Measurements from ENCODE around the gene AFMID. TPM values are rescaled to one million over a fixed set of nuclear protein-coding genes. Genes with fewer than 3 reads are reported as not detected.

AFMID gene
- total RNA-seq, 1 donor from 2014 or later, result 15.4 TPM

DNA sequence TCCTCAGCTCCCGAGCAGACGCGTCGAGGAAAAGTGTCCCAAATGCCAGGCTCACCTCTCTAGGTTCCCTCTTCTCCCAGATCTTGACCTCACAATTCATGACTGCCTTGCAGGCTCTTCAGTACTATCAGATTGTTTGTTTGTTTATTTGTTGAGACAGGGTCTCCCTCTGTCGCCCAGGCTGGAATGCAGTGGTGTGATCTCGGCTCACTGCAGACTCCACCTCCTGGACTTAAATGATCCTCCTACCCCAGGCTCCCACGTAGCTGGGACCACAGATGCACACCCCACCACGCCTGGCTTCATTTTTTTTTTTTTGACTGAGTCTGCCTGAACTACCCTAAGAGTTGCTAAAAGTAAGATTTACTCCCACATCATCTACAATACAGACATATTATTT, 60.1 kb downstream of the AFMID start:
- intact Hi-C loops (cut with micrococcal nuclease), result no loop called here
- ChIA-PET POLR2A (interaction anchor here (0.7 to 0.9 kb wide), 4 partner anchors 9 to 117 kb away, joined by 3 read pairs; no protein-coding TSS in a partner anchor), CTCF (no interaction called here)
- TF ChIP-seq, protein P1, sequence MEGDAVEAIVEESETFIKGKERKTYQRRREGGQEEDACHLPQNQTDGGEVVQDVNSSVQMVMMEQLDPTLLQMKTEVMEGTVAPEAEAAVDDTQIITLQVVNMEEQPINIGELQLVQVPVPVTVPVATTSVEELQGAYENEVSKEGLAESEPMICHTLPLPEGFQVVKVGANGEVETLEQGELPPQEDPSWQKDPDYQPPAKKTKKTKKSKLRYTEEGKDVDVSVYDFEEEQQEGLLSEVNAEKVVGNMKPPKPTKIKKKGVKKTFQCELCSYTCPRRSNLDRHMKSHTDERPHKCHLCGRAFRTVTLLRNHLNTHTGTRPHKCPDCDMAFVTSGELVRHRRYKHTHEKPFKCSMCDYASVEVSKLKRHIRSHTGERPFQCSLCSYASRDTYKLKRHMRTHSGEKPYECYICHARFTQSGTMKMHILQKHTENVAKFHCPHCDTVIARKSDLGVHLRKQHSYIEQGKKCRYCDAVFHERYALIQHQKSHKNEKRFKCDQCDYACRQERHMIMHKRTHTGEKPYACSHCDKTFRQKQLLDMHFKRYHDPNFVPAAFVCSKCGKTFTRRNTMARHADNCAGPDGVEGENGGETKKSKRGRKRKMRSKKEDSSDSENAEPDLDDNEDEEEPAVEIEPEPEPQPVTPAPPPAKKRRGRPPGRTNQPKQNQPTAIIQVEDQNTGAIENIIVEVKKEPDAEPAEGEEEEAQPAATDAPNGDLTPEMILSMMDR (IDR thresholded peaks at IDR 0.05), result no peak
- H3K36me3 Mint-ChIP-seq (ENCODE audit: low read depth), result no peaks in the 10 kb centered on the region
- no peak for ATAC-seq (ENCODE audit: low read depth)
- no peak overlapping the region for H3K27ac Mint-ChIP-seq
- no peak for DNase-seq
- no peaks in the 10 kb centered on the region for H3K9me3 Mint-ChIP-seq
- no peak overlapping the region for H3K4me3 Mint-ChIP-seq
- peaks cover 34% of the 10 kb centered on the region for H3K4me1 Mint-ChIP-seq
- H3K27me3 Mint-ChIP-seq, result no peaks in the 10 kb centered on the region

DNA sequence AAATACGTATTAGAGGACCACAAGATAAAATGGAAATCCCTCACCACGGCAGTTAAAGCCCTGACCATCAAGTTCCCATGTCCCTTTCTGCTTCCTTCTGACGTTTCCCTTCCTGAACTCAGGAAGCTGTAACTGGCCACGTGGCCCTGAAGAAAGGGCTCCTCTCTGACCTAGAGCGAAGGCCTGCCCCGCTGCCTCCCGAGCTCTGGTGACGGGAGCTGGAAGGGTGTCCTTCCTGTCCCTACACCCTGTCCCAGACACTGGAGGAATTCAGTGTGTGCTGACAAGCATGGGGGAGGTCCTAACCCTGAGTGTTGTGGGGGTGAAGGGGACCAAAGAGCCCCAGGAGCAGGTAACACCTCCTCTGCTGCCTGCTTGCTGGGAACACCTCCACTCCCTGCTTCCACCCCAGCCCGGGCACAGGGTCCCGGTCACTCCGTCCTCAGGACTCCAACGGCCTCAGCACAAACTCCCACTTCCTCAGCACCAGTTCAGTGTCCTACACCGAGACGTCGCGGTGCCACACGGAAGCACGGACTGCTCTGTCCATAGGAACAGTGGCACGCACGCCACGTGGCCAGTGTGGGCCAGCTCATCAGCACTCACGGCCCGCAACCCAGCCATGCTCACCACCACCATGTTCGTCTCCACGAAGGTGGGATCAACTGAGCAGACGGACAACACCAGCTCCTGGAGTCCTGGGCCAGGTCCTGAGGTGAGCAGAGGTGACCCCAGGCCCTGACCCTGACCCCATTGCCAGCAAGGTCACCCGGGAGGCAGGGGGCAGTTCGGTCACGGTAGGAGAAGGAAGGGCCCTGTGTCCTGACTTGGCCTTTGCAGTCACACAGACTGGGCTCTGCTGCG, 61.1 kb downstream of the AFMID start:
- CTCF ChIA-PET, result interaction anchor here (0.6 to 5.1 kb wide), 3 partner anchors 134 to 173 kb away, joined by 3 to 59 read pairs (median 3); no protein-coding TSS in a partner anchor
- DNase-seq (no peak), ATAC-seq (ENCODE audit: low read depth) (no peak)
- Mint-ChIP-seq H3K36me3 (ENCODE audit: low read depth) (no peaks in the 10 kb centered on the region), H3K9me3 (no peaks in the 10 kb centered on the region), H3K27ac (no peak overlapping the region), H3K4me3 (no peak overlapping the region), H3K27me3 (no peaks in the 10 kb centered on the region), H3K4me1 (peaks cover 33% of the 10 kb centered on the region)
- POLR2A ChIA-PET, result interaction anchor here (0.6 to 0.8 kb wide), 3 partner anchors 20 to 117 kb away, joined by 3 to 6 read pairs (median 5); no protein-coding TSS in a partner anchor
- TF ChIP-seq, protein P1 (IDR thresholded peaks at IDR 0.05), result no peak
- intact Hi-C loops (cut with micrococcal nuclease), result no loop called here

DNA sequence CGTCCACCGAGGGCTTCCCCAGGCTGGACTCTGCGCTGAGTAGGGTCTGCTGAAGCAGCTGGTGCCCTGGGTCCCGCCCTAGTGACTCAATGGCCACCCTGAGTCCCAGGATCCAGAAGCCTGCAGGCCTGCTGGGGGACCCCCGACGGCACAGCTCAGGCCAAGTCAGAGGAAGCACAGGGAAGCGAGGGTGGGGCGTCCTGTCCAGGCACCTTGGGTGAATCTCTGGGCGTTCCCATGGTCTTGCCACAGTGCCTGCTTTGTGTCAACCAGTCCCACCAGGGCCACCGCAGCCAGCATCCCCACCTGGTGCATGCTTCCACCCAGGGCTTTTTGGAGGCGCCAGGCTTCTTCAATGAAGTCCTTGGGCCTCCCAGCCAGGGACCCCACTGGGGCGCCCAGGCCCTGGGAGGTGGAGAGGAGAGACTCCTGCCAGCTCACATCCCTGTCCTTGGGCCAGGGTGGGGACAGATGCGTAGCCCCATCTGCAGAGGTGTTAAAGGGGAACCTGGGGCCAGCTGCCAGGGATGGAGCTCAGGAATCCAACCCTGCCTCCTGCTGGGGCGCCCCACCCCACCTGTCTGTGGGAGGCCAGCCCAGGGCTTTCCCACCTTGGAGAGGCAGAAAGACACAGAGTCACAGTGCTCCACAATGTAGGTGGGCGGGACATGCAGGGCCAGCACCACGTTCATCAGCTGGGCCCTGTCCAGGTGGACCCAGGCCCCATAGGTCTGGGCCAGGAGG, 62.1 kb downstream of the AFMID start:
- Mint-ChIP-seq H3K4me3 (no peak overlapping the region), H3K27ac (no peak overlapping the region), H3K4me1 (peaks cover 31% of the 10 kb centered on the region), H3K9me3 (no peaks in the 10 kb centered on the region), H3K27me3 (no peaks in the 10 kb centered on the region), H3K36me3 (ENCODE audit: low read depth) (no peaks in the 10 kb centered on the region)
- intact Hi-C loops (cut with micrococcal nuclease), result no loop called here
- ATAC-seq (ENCODE audit: low read depth) (no peak), DNase-seq (no peak)
- TF ChIP-seq, protein P1 (IDR thresholded peaks at IDR 0.05), result no peak
- ChIA-PET CTCF (interaction anchor here (1.7 to 5.1 kb wide), 5 partner anchors 87 to 172 kb away, joined by 4 to 59 read pairs (median 20); no protein-coding TSS in a partner anchor), POLR2A (interaction anchor here (0.6 to 2.5 kb wide), 6 partner anchors 21 to 137 kb away, joined by 3 to 6 read pairs (median 4); partner anchors contain the start of gene SOCS3)

DNA sequence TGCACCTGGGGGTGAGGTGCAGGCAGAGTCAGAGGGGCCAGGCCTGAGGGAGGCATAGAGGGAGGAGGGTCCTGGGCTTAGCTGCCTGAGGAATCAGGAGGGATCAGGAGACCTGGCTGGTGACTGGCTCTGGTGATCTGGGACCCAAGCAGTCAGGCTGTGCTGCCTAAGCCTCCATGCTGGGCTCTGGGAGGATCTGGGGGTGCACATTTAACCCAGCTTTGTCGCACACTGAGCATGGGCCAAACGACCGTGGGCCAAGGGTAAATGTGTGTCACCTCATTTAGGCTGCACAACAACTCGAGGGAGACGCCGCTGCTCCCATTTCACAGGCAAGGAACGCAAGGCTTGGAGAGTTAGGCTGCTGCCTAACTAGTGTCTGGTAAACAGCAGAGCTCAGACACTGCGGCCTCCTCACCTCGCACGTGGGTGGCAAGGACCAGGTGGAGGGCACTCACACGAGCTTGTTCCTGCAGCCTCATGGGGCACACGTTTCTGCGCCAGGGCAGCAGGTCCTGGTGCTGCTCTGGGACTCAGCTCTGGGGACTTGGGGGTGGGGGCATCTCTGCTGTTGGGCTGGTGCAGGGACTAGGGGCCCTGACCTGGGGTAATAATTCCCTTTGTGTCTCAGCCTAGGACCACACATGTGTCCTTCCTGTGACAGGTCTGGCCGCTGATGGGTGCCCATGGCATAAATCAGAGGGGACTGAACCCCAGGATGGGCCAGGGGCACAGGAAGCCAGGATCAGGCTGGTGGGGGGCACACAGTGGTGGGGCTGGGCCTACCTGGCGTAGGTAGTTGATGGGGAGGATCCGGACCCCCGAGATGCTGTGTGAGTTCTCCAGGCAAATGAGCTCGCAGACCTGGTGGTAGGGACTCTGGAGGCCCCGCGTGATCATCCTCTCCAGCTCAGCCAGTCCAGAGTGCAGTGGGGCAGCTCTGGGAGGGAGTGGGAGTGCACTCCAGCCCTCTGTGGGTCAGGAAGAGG, 63.0 kb downstream of the AFMID start:
- H3K36me3 Mint-ChIP-seq (ENCODE audit: low read depth), result no peaks in the 10 kb centered on the region
- DNase-seq (no peak), ATAC-seq (ENCODE audit: low read depth) (no peak)
- H3K4me1 Mint-ChIP-seq, result peaks cover 33% of the 10 kb centered on the region
- ChIA-PET POLR2A (interaction anchor here (0.7 to 2.5 kb wide), 14 partner anchors 8 to 231 kb away, joined by 3 to 15 read pairs (median 3); partner anchors contain the start of gene SOCS3), CTCF (interaction anchor here (0.6 to 5.1 kb wide), 17 partner anchors 8 to 231 kb away, joined by 3 to 59 read pairs (median 4); partner anchors contain the start of genes AFMID, SOCS3 and TK1)
- intact Hi-C loops (cut with micrococcal nuclease), result loop anchor here (5.0 kb wide), 1 partner anchor 118 kb away; the partner anchor contains the start of gene TMC8
- TF ChIP-seq, protein P1 (IDR thresholded peaks at IDR 0.05), result no peak
- H3K4me3 Mint-ChIP-seq, result no peak overlapping the region
- no peaks in the 10 kb centered on the region for H3K27me3 Mint-ChIP-seq
- no peak overlapping the region for H3K27ac Mint-ChIP-seq
- H3K9me3 Mint-ChIP-seq, result no peaks in the 10 kb centered on the region
